Breast epithelium (tissue), 3 donors: ENCODE results near the gene KCNQ1OT1.

Source experiments
- POLR2A ChIP-seq: fragments of 450-650 bp; IDR thresholded peaks from one replicate; pipeline ENCODE4 v1.6.1; 2016; ENCODE audit warnings: antibody characterized with exemption, mild to moderate bottlenecking, moderate library complexity
- TF ChIP-seq, protein P1 (sequence below), 3 donors: fragments of 450-650 bp; IDR thresholded peaks; one replicate each; pipeline ENCODE4 v1.5.1; 2016 to 2017; ENCODE audit warnings: antibody characterized with exemption in 3 of 3, mild to moderate bottlenecking in 3 of 3, moderate library complexity in 3 of 3

- TF ChIP-seq, protein P1, sequence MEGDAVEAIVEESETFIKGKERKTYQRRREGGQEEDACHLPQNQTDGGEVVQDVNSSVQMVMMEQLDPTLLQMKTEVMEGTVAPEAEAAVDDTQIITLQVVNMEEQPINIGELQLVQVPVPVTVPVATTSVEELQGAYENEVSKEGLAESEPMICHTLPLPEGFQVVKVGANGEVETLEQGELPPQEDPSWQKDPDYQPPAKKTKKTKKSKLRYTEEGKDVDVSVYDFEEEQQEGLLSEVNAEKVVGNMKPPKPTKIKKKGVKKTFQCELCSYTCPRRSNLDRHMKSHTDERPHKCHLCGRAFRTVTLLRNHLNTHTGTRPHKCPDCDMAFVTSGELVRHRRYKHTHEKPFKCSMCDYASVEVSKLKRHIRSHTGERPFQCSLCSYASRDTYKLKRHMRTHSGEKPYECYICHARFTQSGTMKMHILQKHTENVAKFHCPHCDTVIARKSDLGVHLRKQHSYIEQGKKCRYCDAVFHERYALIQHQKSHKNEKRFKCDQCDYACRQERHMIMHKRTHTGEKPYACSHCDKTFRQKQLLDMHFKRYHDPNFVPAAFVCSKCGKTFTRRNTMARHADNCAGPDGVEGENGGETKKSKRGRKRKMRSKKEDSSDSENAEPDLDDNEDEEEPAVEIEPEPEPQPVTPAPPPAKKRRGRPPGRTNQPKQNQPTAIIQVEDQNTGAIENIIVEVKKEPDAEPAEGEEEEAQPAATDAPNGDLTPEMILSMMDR (IDR thresholded peaks at IDR 0.05): no peak
- TF ChIP-seq POLR2A: no peak
These were observed 46.8 kb upstream of the KCNQ1OT1 start for GRCh38 chr11:2746401-2747247.
